HEK293 (cell line): ENCODE results near the gene ZNF197.

Experiments
- CTCF ChIA-PET: fragments of 350-600 bp; formaldehyde crosslinking; extraction: SDS; loops from one replicate; lab custom pipeline; 2021; ENCODE audit warnings: antibody characterized with exemption; lab: Yijun Ruan, JAX
- POLR2A ChIA-PET: fragments of 300-600 bp; formaldehyde crosslinking; extraction: SDS; loops from one replicate; lab custom pipeline; 2020; ENCODE audit warnings: antibody characterized with exemption, inconsistent platforms; lab: Yijun Ruan, JAX
- H3K27ac ChIP-seq: fragments of 200-500 bp; sonication (Bioruptor generic); 2 replicates; pipeline ENCODE4 v1.5.1; 2014; ENCODE audit warnings: low read depth, low read length, control low read depth, inconsistent platforms; ENCODE audit errors: extremely low read depth
- H3K36me3 ChIP-seq, 2 experiments: fragments of 200-500 bp in 1 of 2; sonication (Bioruptor generic) in 1 of 2; 1 replicate in 1 of 2; 2 replicates in 1 of 2; pipeline ENCODE4 v1.5.1; 2014 to 2017; ENCODE audit warnings: inconsistent platforms in 2 of 2, low read length in 2 of 2; ENCODE audit not compliant: control insufficient read depth in 2 of 2, insufficient read depth in 1 of 2
- H3K4me1 ChIP-seq: fragments of 200-500 bp; sonication (Bioruptor generic); 2 replicates; pipeline ENCODE4 v1.5.1; 2014; ENCODE audit warnings: mild to moderate bottlenecking, low read length, inconsistent platforms; ENCODE audit not compliant: control insufficient read depth, insufficient read depth
- H3K4me3 ChIP-seq: 2 replicates; pipeline ENCODE4 v1.5.1; 2011; ENCODE audit warnings: low read depth, mild to moderate bottlenecking, control low read depth, low read length, moderate library complexity
- H3K9me3 ChIP-seq: fragments of 200-500 bp; sonication (Bioruptor generic); 2 replicates; pipeline ENCODE4 v1.5.1; 2014; ENCODE audit warnings: low read depth, low read length, inconsistent platforms; ENCODE audit not compliant: control insufficient read depth, insufficient read depth
- IKZF3 ChIP-seq: fragments of 450-650 bp; IDR thresholded peaks from 2 replicates; pipeline ENCODE4 v1.5.0; 2018; ENCODE audit warnings: missing biosample characterization, mild to moderate bottlenecking, missing genetic modification characterization, moderate library complexity
- SETDB1 ChIP-seq: IDR thresholded peaks from one replicate; pipeline ENCODE4 v1.6.1; 2017; ENCODE audit warnings: mild to moderate bottlenecking, low read length, moderate library complexity, mixed read lengths; ENCODE audit not compliant: insufficient read length
- ZBTB48 ChIP-seq: fragments of 450-650 bp; formaldehyde crosslinking; IDR thresholded peaks from 2 replicates; pipeline ENCODE4 v1.5.1; 2016; ENCODE audit warnings: missing biosample characterization, missing genetic modification characterization
- ZFP3 ChIP-seq: fragments of 450-650 bp; formaldehyde crosslinking; IDR thresholded peaks from 2 replicates; pipeline ENCODE4 v1.5.1; 2016; ENCODE audit warnings: low read depth, missing biosample characterization, missing genetic modification characterization
- ZNF121 ChIP-seq: fragments of 450-650 bp; formaldehyde crosslinking; IDR thresholded peaks from 2 replicates; pipeline ENCODE4 v1.5.1; 2016; ENCODE audit warnings: missing biosample characterization, missing genetic modification characterization
- ZNF133 ChIP-seq: fragments of 450-650 bp; formaldehyde crosslinking; IDR thresholded peaks from 2 replicates; pipeline ENCODE4 v1.5.1; 2016; ENCODE audit warnings: missing biosample characterization, missing genetic modification characterization
- ZNF23 ChIP-seq: fragments of 450-650 bp; formaldehyde crosslinking; IDR thresholded peaks from 2 replicates; pipeline ENCODE4 v1.5.1; 2016; ENCODE audit warnings: missing biosample characterization, missing genetic modification characterization, borderline replicate concordance
- ZNF362 ChIP-seq: fragments of 450-650 bp; formaldehyde crosslinking; IDR thresholded peaks from 2 replicates; pipeline ENCODE4 v1.5.1; 2016; ENCODE audit warnings: missing biosample characterization, missing genetic modification characterization
- ZNF366 ChIP-seq: fragments of 450-650 bp; formaldehyde crosslinking; conservative IDR thresholded peaks from 2 replicates; pipeline ENCODE4 v1.5.1; 2016; ENCODE audit warnings: missing biosample characterization, missing genetic modification characterization
- ZNF37A ChIP-seq: fragments of 450-650 bp; IDR thresholded peaks from 2 replicates; pipeline ENCODE4 v1.5.1; 2018; ENCODE audit warnings: missing biosample characterization, missing genetic modification characterization
- ZNF544 ChIP-seq: fragments of 450-650 bp; formaldehyde crosslinking; IDR thresholded peaks from 2 replicates; pipeline ENCODE4 v1.5.0; 2017; ENCODE audit warnings: missing biosample characterization, missing genetic modification characterization
- ZNF555 ChIP-seq: fragments of 450-650 bp; formaldehyde crosslinking; conservative IDR thresholded peaks from 2 replicates; pipeline ENCODE4 v1.5.1; 2017; ENCODE audit warnings: missing biosample characterization, mild to moderate bottlenecking, missing genetic modification characterization, inconsistent platforms
- ZNF639 ChIP-seq: fragments of 450-650 bp; formaldehyde crosslinking; IDR thresholded peaks from 2 replicates; pipeline ENCODE4 v1.5.1; 2016; ENCODE audit warnings: missing biosample characterization, missing genetic modification characterization
- ZSCAN30 ChIP-seq: fragments of 450-650 bp; IDR thresholded peaks from 2 replicates; pipeline ENCODE4 v1.5.1; 2018; ENCODE audit warnings: missing biosample characterization, mild to moderate bottlenecking, missing genetic modification characterization, moderate library complexity
- ZSCAN4 ChIP-seq: fragments of 450-650 bp; formaldehyde crosslinking; IDR thresholded peaks from 2 replicates; pipeline ENCODE4 v1.5.1; 2017; ENCODE audit warnings: missing biosample characterization, missing genetic modification characterization
- ZSCAN5A ChIP-seq: fragments of 450-650 bp; formaldehyde crosslinking; IDR thresholded peaks from 2 replicates; pipeline ENCODE4 v1.5.1; 2016; ENCODE audit warnings: missing biosample characterization, missing genetic modification characterization

ZNF197 gene

GRCh38 chr3:44659434-44659833 is 34.6 kb downstream of the ZNF197 start:
- peaks cover 6 to 80% of the 10 kb centered on the region in 2 experiments for H3K36me3 ChIP-seq
- TF ChIP-seq ZNF23 (tag by site-specific recombination) (no peak), ZNF362 (tag by site-specific recombination) (no peak), SETDB1 (peak; percentile 86), IKZF3 (tag by site-specific recombination) (no peak), ZSCAN4 (tag by site-specific recombination) (no peak), ZNF555 (tag by site-specific recombination) (no peak), ZNF366 (tag by site-specific recombination) (no peak)

GRCh38 chr3:44661189-44661588 is 36.4 kb downstream of the ZNF197 start:
- Histone ChIP-seq H3K9me3 (no peaks in the 10 kb centered on the region), H3K27ac (no peak overlapping the region), H3K36me3 (peaks cover 6 to 66% of the 10 kb centered on the region in 2 experiments; a peak in 2 of 3 replicates), H3K4me1 (no peaks in the 10 kb centered on the region), H3K4me3 (no peak overlapping the region)
- ChIA-PET CTCF (interaction anchor here (0.5 to 0.7 kb wide), 2 partner anchors 31 to 628 kb away, joined by 3 read pairs; no protein-coding TSS in a partner anchor), POLR2A (no interaction called here)
- TF ChIP-seq ZNF121 (tag by site-specific recombination) (no peak), ZNF37A (tag by site-specific recombination) (no peak), ZSCAN4 (tag by site-specific recombination) (no peak), ZNF133 (tag by site-specific recombination) (no peak), ZNF544 (tag by site-specific recombination) (no peak), ZFP3 (tag by site-specific recombination) (no peak), ZNF639 (no peak), ZSCAN5A (tag by site-specific recombination) (no peak), ZBTB48 (tag by site-specific recombination) (no peak), ZSCAN30 (tag by site-specific recombination) (no peak)
- TF ChIP-seq, all 188 proteins: peak for 0

More at GRCh38 chr3:44659434-44659833, 34.6 kb downstream of the ZNF197 start:
- Histone ChIP-seq H3K27ac (no peak overlapping the region), H3K4me3 (no peak overlapping the region), H3K4me1 (no peaks in the 10 kb centered on the region), H3K9me3 (no peaks in the 10 kb centered on the region)
- CTCF ChIA-PET = interaction anchor here (0.6 kb wide), 1 partner anchor 40 kb away, joined by 3 read pairs; no protein-coding TSS in a partner anchor
- POLR2A ChIA-PET = no interaction called here
